ENCODE measurements around the gene KIAA1217.

The KIAA1217 gene

GRCh38 chr10:24278176-24278889 lies 69.4 kb downstream of the KIAA1217 start:
- in situ Hi-C loops (cut with MboI; ENCODE audit: low sequenced_read_pairs), result no loop called here

GRCh38 chr10:24279166-24279565 lies 70.2 kb downstream of the KIAA1217 start:
- in situ Hi-C loops (cut with MboI; ENCODE audit: low sequenced_read_pairs), result no loop called here

- in situ Hi-C loops (cut with MboI; ENCODE audit: low sequenced_read_pairs), result no loop called here
These were observed 78.7 kb downstream of the KIAA1217 start for GRCh38 chr10:24287559-24288195.

GRCh38 chr10:24288581-24288980 lies 79.6 kb downstream of the KIAA1217 start:
- in situ Hi-C loops (cut with MboI; ENCODE audit: low sequenced_read_pairs), result no loop called here

GRCh38 chr10:24289235-24289634 lies 80.3 kb downstream of the KIAA1217 start:
- in situ Hi-C loops (cut with MboI; ENCODE audit: low sequenced_read_pairs), result no loop called here

GRCh38 chr10:24292304-24293293 lies 83.7 kb downstream of the KIAA1217 start:
- in situ Hi-C loops (cut with MboI; ENCODE audit: low sequenced_read_pairs), result no loop called here

- in situ Hi-C loops (cut with MboI; ENCODE audit: low sequenced_read_pairs), result no loop called here
These were observed 90.8 kb downstream of the KIAA1217 start for GRCh38 chr10:24299578-24300260.

GRCh38 chr10:24303522-24304310 lies 94.8 kb downstream of the KIAA1217 start:
- in situ Hi-C loops (cut with MboI; ENCODE audit: low sequenced_read_pairs), result no loop called here

- in situ Hi-C loops (cut with MboI; ENCODE audit: low sequenced_read_pairs), result no loop called here
These were observed 96.9 kb downstream of the KIAA1217 start for GRCh38 chr10:24305551-24306506.

GRCh38 chr10:24306507-24306875 lies 97.6 kb downstream of the KIAA1217 start:
- in situ Hi-C loops (cut with MboI; ENCODE audit: low sequenced_read_pairs), result no loop called here

GRCh38 chr10:24307116-24307515 lies 98.2 kb downstream of the KIAA1217 start:
- in situ Hi-C loops (cut with MboI; ENCODE audit: low sequenced_read_pairs), result no loop called here

GRCh38 chr10:24307696-24308485 lies 99.0 kb downstream of the KIAA1217 start:
- in situ Hi-C loops (cut with MboI; ENCODE audit: low sequenced_read_pairs), result no loop called here

- in situ Hi-C loops (cut with MboI; ENCODE audit: low sequenced_read_pairs), result no loop called here
These were observed 101.2 kb downstream of the KIAA1217 start for GRCh38 chr10:24310104-24310503.

- in situ Hi-C loops (cut with MboI; ENCODE audit: low sequenced_read_pairs), result no loop called here
These were observed 103.0 kb downstream of the KIAA1217 start for GRCh38 chr10:24311888-24312287.

GRCh38 chr10:24313283-24313682 lies 104.3 kb downstream of the KIAA1217 start:
- in situ Hi-C loops (cut with MboI; ENCODE audit: low sequenced_read_pairs), result no loop called here

GRCh38 chr10:24315211-24315610 lies 106.3 kb downstream of the KIAA1217 start:
- in situ Hi-C loops (cut with MboI; ENCODE audit: low sequenced_read_pairs), result no loop called here

- in situ Hi-C loops (cut with MboI; ENCODE audit: low sequenced_read_pairs), result no loop called here
These were observed 109.6 kb downstream of the KIAA1217 start for GRCh38 chr10:24318517-24318916.

GRCh38 chr10:24320373-24320772 lies 111.4 kb downstream of the KIAA1217 start:
- in situ Hi-C loops (cut with MboI; ENCODE audit: low sequenced_read_pairs), result no loop called here

Data from HL-60/S4 treated with retinoic acid at 250 ng/mL for 4 days and 3 days (cell line).